K562 (cell line): ENCODE results near the gene BIRC6. TPM values are rescaled to one million over a fixed set of nuclear protein-coding genes. Genes with fewer than 3 reads are reported as not detected.

Experiments
- AFF4 ChIP-seq: sonication (generic); formaldehyde crosslinking; IDR thresholded peaks from 2 replicates; pipeline ENCODE4 v1.8.0; 2023; ENCODE audit warnings: mild to moderate bottlenecking, missing genetic modification reagents
- ARID1B ChIP-seq: fragments of 450-650 bp; IDR thresholded peaks from 2 replicates; pipeline ENCODE4 v1.6.1; 2016; ENCODE audit warnings: antibody characterized with exemption, mild to moderate bottlenecking, inconsistent platforms
- DACH1 ChIP-seq: fragments of 450-650 bp; IDR thresholded peaks from 2 replicates; pipeline ENCODE4 v1.6.1; 2018; ENCODE audit not compliant: partially characterized antibody
- ETV5 ChIP-seq: sonication (generic); formaldehyde crosslinking; IDR thresholded peaks from 2 replicates; pipeline ENCODE4 v1.4.0; 2020; ENCODE audit warnings: low read depth, mild to moderate bottlenecking, missing genetic modification reagents
- FIP1L1 ChIP-seq: fragments of 200-400 bp; formaldehyde crosslinking; IDR thresholded peaks from 2 replicates; pipeline ENCODE4 v1.6.1; 2018; ENCODE audit warnings: mild to moderate bottlenecking, low read depth, low read length; ENCODE audit not compliant: poor library complexity, severe bottlenecking
- HDAC2 ChIP-seq: fragments of 450-650 bp; IDR thresholded peaks from 2 replicates; pipeline ENCODE4 v1.6.1; 2016; ENCODE audit warnings: mild to moderate bottlenecking
- HDAC8 ChIP-seq: fragments of 450-650 bp; IDR thresholded peaks from 2 replicates; pipeline ENCODE4 v1.6.1; 2016; ENCODE audit warnings: mild to moderate bottlenecking, missing genetic modification characterization, moderate library complexity, missing compliant biosample characterization
- MYC ChIP-seq, 2 experiments: fragments of 250-450 bp in 1 of 2; sonication (Bioruptor Pico) in 1 of 2; IDR thresholded peaks; 2 replicates each; pipeline versions ENCODE4 v1.5.1 to v1.6.1; 2012 to 2021; ENCODE audit warnings: low read depth in 2 of 2, borderline replicate concordance in 1 of 2, improper control_type of control experiment in 1 of 2, low read length in 1 of 2, mild to moderate bottlenecking in 1 of 2, moderate library complexity in 1 of 2
- NR2F6 ChIP-seq: fragments of 450-650 bp; formaldehyde crosslinking; IDR thresholded peaks from 2 replicates; pipeline ENCODE4 v1.4.0; 2020; ENCODE audit warnings: mild to moderate bottlenecking
- NRF1 ChIP-seq, 2 experiments: fragments of 450-650 bp; IDR thresholded peaks in 1 of 2; conservative IDR thresholded peaks in 1 of 2; 2 replicates each; pipeline ENCODE4 v1.6.1; 2014; ENCODE audit warnings: mild to moderate bottlenecking in 2 of 2
- POLR2AphosphoS5 ChIP-seq: IDR thresholded peaks from 2 replicates; pipeline ENCODE4 v1.6.1; 2011; ENCODE audit warnings: mild to moderate bottlenecking, low read depth, low read length, moderate library complexity; ENCODE audit not compliant: control insufficient read depth, insufficient read depth
- SIRT6 ChIP-seq: IDR thresholded peaks from one replicate; pipeline ENCODE4 v1.6.1; 2012; ENCODE audit warnings: low read depth, mild to moderate bottlenecking, control low read depth, inconsistent platforms, low read length, moderate library complexity
- SREBF2 ChIP-seq: sonication (generic); formaldehyde crosslinking; IDR thresholded peaks from 2 replicates; pipeline ENCODE4 v1.4.0; 2020; ENCODE audit warnings: mild to moderate bottlenecking, missing genetic modification reagents
- TAF15 ChIP-seq: fragments of 200-400 bp; formaldehyde crosslinking; IDR thresholded peaks from 2 replicates; pipeline ENCODE4 v1.6.1; 2017; ENCODE audit warnings: mild to moderate bottlenecking, low read depth, low read length, moderate library complexity
- ZNF518B ChIP-seq: fragments of 250-450 bp; sonication (Bioruptor Pico); IDR thresholded peaks from 2 replicates; pipeline ENCODE4 v1.5.0; 2021; ENCODE audit warnings: mild to moderate bottlenecking, moderate library complexity
- polyA plus RNA-seq, 8 experiments: library from polyadenylated mRNA; depleted of rRNA in 4 of 8; stranded (reverse) in 5 of 8; unstranded in 3 of 8; fragments of >200 nt; fragmentation: Nextera tagmentation in 2 of 8; fragmentation: Illumina TruSeq in 1 of 8; extraction: Ambion mirVana in 2 of 8; extraction: Trizol in 1 of 8; gene quantifications; 2 replicates each; pipeline versions ENCODE4 v1.2.1 to v1.2.3, GENCODE V29; 2011 to 2014; ENCODE audit warnings: inconsistent platforms in 1 of 8, missing spikeins in 1 of 8
- total RNA-seq, 7 experiments: library from RNA; depleted of rRNA in 6 of 7; stranded (reverse); fragments of >200 nt in 6 of 7; fragmentation: Illumina TruSeq in 2 of 7; extraction: Trizol in 2 of 7; gene quantifications; 2 replicates each; pipeline versions ENCODE4 v1.2.1 to v1.2.3, GENCODE V29; 2011 to 2021; ENCODE audit warnings: low replicate concordance in 1 of 7
- TF ChIP-seq, protein P1 (sequence below): sonication (generic); formaldehyde crosslinking; IDR thresholded peaks from 2 replicates; pipeline ENCODE4 v1.8.1; 2023; ENCODE audit warnings: missing genetic modification reagents, mild to moderate bottlenecking, borderline replicate concordance

BIRC6 gene
- total and polyA plus RNA-seq, 9 of the 15 experiments (the other 6 are each of a cell fraction or from before 2014, with no cell fraction given), result 18.8 to 110 (median 49.8) TPM

GRCh38 chr2:32358111-32358482 is 1.3 kb downstream of the BIRC6 start (continued):
- no peak for TF ChIP-seq AFF4 (CRISPR knock-in tag)
- TF ChIP-seq ETV5, result no peak
- peak; percentile 82 for TF ChIP-seq NRF1 (conservative IDR thresholded peaks at IDR 0.05 in 1 of 2, IDR thresholded peaks at IDR 0.05 in 1 of 2)
- no peak for TF ChIP-seq NR2F6 (CRISPR knock-in tag)
- TF ChIP-seq HDAC2, result no peak; the same call in 1 of the 2 replicates
- no peak for TF ChIP-seq ZNF518B (CRISPR knock-in tag)
- TF ChIP-seq, protein P1, sequence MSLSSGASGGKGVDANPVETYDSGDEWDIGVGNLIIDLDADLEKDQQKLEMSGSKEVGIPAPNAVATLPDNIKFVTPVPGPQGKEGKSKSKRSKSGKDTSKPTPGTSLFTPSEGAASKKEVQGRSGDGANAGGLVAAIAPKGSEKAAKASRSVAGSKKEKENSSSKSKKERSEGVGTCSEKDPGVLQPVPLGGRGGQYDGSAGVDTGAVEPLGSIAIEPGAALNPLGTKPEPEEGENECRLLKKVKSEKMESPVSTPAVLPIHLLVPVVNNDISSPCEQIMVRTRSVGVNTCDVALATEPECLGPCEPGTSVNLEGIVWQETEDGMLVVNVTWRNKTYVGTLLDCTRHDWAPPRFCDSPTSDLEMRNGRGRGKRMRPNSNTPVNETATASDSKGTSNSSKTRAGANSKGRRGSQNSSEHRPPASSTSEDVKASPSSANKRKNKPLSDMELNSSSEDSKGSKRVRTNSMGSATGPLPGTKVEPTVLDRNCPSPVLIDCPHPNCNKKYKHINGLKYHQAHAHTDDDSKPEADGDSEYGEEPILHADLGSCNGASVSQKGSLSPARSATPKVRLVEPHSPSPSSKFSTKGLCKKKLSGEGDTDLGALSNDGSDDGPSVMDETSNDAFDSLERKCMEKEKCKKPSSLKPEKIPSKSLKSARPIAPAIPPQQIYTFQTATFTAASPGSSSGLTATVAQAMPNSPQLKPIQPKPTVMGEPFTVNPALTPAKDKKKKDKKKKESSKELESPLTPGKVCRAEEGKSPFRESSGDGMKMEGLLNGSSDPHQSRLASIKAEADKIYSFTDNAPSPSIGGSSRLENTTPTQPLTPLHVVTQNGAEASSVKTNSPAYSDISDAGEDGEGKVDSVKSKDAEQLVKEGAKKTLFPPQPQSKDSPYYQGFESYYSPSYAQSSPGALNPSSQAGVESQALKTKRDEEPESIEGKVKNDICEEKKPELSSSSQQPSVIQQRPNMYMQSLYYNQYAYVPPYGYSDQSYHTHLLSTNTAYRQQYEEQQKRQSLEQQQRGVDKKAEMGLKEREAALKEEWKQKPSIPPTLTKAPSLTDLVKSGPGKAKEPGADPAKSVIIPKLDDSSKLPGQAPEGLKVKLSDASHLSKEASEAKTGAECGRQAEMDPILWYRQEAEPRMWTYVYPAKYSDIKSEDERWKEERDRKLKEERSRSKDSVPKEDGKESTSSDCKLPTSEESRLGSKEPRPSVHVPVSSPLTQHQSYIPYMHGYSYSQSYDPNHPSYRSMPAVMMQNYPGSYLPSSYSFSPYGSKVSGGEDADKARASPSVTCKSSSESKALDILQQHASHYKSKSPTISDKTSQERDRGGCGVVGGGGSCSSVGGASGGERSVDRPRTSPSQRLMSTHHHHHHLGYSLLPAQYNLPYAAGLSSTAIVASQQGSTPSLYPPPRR, result no peak
- TF ChIP-seq ARID1B, result no peak
- no peak for TF ChIP-seq HDAC8 (tag)
- no peak for TF ChIP-seq POLR2AphosphoS5
- TF ChIP-seq TAF15, result no peak
- TF ChIP-seq FIP1L1, result no peak
- TF ChIP-seq SIRT6, result no peak
- no peak for TF ChIP-seq MYC (IDR thresholded peaks at IDR 0.05; ENCODE audit: low read depth, low read length)
- TF ChIP-seq MYC (CRISPR knock-in tag; IDR thresholded peaks at IDR 0.05; ENCODE audit: borderline replicate concordance, low read depth), result no peak
- TF ChIP-seq DACH1, result no peak
- TF ChIP-seq SREBF2, result no peak
